Esophagus muscularis mucosa (tissue), 4 donors: ENCODE measurements around the gene CUX1.

Experiments used
- CTCF ChIP-seq, 3 experiments: fragments of 200-600 bp in 2 of 3; fragments of 450-650 bp in 1 of 3; sonication (generic) in 2 of 3; IDR thresholded peaks; one replicate each; pipeline ENCODE4 v1.5.1; 2017 to 2019; ENCODE audit warnings: antibody characterized with exemption in 3 of 3, mild to moderate bottlenecking in 2 of 3, moderate library complexity in 1 of 3
- EP300 ChIP-seq: sonication (generic); formaldehyde crosslinking; IDR thresholded peaks from one replicate; pipeline ENCODE4 v1.6.1; 2017; ENCODE audit warnings: antibody characterized with exemption
- POLR2A ChIP-seq: fragments of 450-650 bp; IDR thresholded peaks from one replicate; pipeline ENCODE4 v1.6.1; 2017; ENCODE audit warnings: antibody characterized with exemption, moderate library complexity, mild to moderate bottlenecking, low read depth

- no peak for TF ChIP-seq POLR2A
- no peak for TF ChIP-seq EP300
- TF ChIP-seq CTCF (IDR thresholded peaks at IDR 0.05), result no peak
These were observed 159.0 kb downstream of the CUX1 start for GRCh38 chr7:101976411-101976810.
